Left ventricle myocardium inferior (tissue), 1 donor: Measurements from ENCODE around the gene SYNGR3. TPM values are rescaled to one million over a fixed set of nuclear protein-coding genes. Genes with fewer than 3 reads are reported as not detected.

Source experiments
- DNase-seq: peaks from one replicate; pipeline ENCODE4 v3.0.0-alpha.2; 2020
- H3K27ac ChIP-seq: fragments of 200-600 bp; replicated peaks from 2 replicates; pipeline ENCODE4 v1.8.0; 2021
- H3K27me3 ChIP-seq: fragments of 200-600 bp; 2 replicates; pipeline ENCODE4 v1.8.0; 2021; ENCODE audit warnings: low read depth
- H3K36me3 ChIP-seq: fragments of 200-600 bp; 2 replicates; pipeline ENCODE4 v1.8.0; 2021
- H3K4me1 ChIP-seq: fragments of 200-600 bp; 2 replicates; pipeline ENCODE4 v1.8.0; 2021
- H3K4me3 ChIP-seq: fragments of 200-600 bp; 2 replicates; pipeline ENCODE4 v1.8.0; 2021; ENCODE audit warnings: mild to moderate bottlenecking, moderate library complexity
- H3K9me3 ChIP-seq: fragments of 200-600 bp; replicated peaks from 2 replicates; pipeline ENCODE4 v1.8.0; 2021
- intact Hi-C: fragments of 100-400 bp; cut with micrococcal nuclease; formaldehyde crosslinking; loops from one replicate; pipeline ENCODE4 v1.11.0; 2022
- total RNA-seq: library from RNA; stranded (reverse); fragmentation: NEBNext Ultra II Directional; extraction: Animal tissue kit (Norgen Biotek cat#: 25700); gene quantifications from one replicate; pipeline ENCODE4 v1.2.1, GENCODE V29; 2021
- TF ChIP-seq, protein P1 (sequence below): fragments of 200-600 bp; IDR thresholded peaks from 2 replicates; pipeline ENCODE4 v1.8.0; 2021; ENCODE audit warnings: antibody characterized with exemption, mild to moderate bottlenecking, borderline replicate concordance
- donor health status: DM: no; HTN: yes; CAD: no; lungs with severe emphysema.

SYNGR3 gene
- total RNA-seq, 1 donor from 2014 or later, result 0.38 TPM

- no peak for DNase-seq
- Histone ChIP-seq H3K27ac (no peak overlapping the region), H3K36me3 (peaks cover 48% of the 10 kb centered on the region), H3K4me1 (peaks cover 35% of the 10 kb centered on the region), H3K27me3 (peaks cover 84% of the 10 kb centered on the region), H3K4me3 (no peak overlapping the region), H3K9me3 (no peaks in the 10 kb centered on the region)
- intact Hi-C loops, result no loop called here
- TF ChIP-seq, protein P1, sequence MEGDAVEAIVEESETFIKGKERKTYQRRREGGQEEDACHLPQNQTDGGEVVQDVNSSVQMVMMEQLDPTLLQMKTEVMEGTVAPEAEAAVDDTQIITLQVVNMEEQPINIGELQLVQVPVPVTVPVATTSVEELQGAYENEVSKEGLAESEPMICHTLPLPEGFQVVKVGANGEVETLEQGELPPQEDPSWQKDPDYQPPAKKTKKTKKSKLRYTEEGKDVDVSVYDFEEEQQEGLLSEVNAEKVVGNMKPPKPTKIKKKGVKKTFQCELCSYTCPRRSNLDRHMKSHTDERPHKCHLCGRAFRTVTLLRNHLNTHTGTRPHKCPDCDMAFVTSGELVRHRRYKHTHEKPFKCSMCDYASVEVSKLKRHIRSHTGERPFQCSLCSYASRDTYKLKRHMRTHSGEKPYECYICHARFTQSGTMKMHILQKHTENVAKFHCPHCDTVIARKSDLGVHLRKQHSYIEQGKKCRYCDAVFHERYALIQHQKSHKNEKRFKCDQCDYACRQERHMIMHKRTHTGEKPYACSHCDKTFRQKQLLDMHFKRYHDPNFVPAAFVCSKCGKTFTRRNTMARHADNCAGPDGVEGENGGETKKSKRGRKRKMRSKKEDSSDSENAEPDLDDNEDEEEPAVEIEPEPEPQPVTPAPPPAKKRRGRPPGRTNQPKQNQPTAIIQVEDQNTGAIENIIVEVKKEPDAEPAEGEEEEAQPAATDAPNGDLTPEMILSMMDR, result no peak
Measured at GRCh38 chr16:1979271-1980029, 10.3 kb upstream of the SYNGR3 start.

GRCh38 chr16:1980030-1980769 lies 9.6 kb upstream of the SYNGR3 start:
- intact Hi-C loops, result no loop called here
- Histone ChIP-seq H3K27ac (no peak overlapping the region), H3K9me3 (no peaks in the 10 kb centered on the region), H3K36me3 (peaks cover 40% of the 10 kb centered on the region), H3K4me3 (no peak overlapping the region), H3K27me3 (peaks cover 77% of the 10 kb centered on the region), H3K4me1 (peaks cover 43% of the 10 kb centered on the region)
- DNase-seq, result no peak
- TF ChIP-seq, protein P1, result no peak

- intact Hi-C loops, result no loop called here
Measured at GRCh38 chr16:1980770-1981087, 9.0 kb upstream of the SYNGR3 start.

GRCh38 chr16:1981398-1981836 lies 8.4 kb upstream of the SYNGR3 start, which contains the start of gene NOXO1:
Gene NOXO1, minus strand, starts transcription at chr16:1981469. Its CDS starts 290 bp downstream, at chr16:1981179.
- no peak for DNase-seq
- Histone ChIP-seq H3K9me3 (no peaks in the 10 kb centered on the region), H3K36me3 (peaks cover 40% of the 10 kb centered on the region), H3K27me3 (peaks cover 66% of the 10 kb centered on the region), H3K27ac (no peak within 1 kb of the TSS), H3K4me1 (peaks cover 50% of the 10 kb centered on the region), H3K4me3 (no peak within 1 kb of the TSS)
- intact Hi-C loops, result no loop called here
- TF ChIP-seq, protein P1, result no peak

More at GRCh38 chr16:1980770-1981087, 9.0 kb upstream of the SYNGR3 start:
- no peak for DNase-seq
- H3K4me1 ChIP-seq, result peaks cover 48% of the 10 kb centered on the region
- no peak overlapping the region for H3K4me3 ChIP-seq
- no peaks in the 10 kb centered on the region for H3K9me3 ChIP-seq
- peaks cover 40% of the 10 kb centered on the region for H3K36me3 ChIP-seq
- peaks cover 73% of the 10 kb centered on the region for H3K27me3 ChIP-seq
- no peak overlapping the region for H3K27ac ChIP-seq
- TF ChIP-seq, protein P1, result no peak

DNA sequence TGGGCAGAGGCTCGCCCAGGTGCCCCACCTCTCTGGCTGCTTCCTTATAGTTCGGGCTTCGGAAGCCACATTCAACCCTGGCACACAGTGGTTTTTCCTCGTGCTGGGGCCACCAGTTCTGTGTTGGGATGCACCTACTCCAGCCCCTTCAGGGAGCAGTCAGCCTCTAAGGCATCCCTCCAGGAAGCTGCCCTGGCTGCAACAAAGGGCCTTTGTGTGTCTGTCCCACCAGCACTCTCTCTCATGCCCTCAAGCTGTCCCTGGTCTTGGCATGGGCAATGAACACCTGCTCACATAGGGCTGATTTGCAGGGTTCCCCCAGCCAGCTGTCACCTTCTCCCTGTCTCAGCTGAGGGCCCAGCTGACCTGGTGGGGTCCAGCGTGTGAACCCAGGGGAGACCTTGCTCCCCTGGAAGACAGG lies 7.7 kb upstream of the SYNGR3 start:
- no peak overlapping the region for H3K4me3 ChIP-seq
- peaks cover 40% of the 10 kb centered on the region for H3K36me3 ChIP-seq
- no peak for DNase-seq
- H3K4me1 ChIP-seq, result peaks cover 50% of the 10 kb centered on the region
- no peaks in the 10 kb centered on the region for H3K9me3 ChIP-seq
- intact Hi-C loops, result no loop called here
- H3K27ac ChIP-seq, result no peak overlapping the region
- H3K27me3 ChIP-seq, result peaks cover 62% of the 10 kb centered on the region
- TF ChIP-seq, protein P1, result no peak
